Activated T-cell treated with anti-CD3 and anti-CD28 coated beads for 1 hour (primary cell): ENCODE measurements around the gene NPPC.
"Not testable (repeated sequence)": the region's sequence is repeated elsewhere in the genome, so short reads cannot be mapped to it uniquely, and the experiment has no call there.

Experiments
- DNase-seq: peaks from one replicate; pipeline ENCODE4 v3.0.0-alpha.2; 2020; ENCODE audit warnings: low read depth

Gene NPPC

DNA sequence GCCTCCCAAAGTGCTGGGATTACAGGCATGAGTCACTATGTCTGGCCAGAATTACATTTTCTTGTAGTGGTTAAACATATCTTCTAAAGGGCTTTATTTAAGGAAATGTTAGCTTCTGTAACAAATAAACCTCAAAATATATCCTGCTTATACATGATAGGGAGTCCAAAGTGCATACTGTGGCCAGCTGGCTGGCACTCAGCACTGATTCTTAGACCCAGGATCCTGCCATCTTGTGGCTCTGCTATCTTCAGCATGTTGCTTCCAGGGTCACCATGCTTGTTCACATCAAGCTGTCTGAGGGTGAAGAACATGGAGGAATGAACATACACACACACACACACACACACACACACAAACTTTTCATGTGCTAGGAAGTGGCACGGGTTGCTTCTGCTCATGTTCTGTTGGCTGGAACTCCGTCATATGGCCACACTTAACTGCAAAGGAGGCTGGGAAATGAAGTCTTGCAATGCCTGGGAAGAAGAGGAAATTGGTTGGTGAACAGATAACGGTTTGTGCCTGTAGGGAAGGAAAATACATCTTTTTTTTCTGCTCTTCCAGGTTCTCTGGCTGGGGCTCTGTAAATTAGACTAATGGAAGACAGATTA is 40.0 kb downstream of the NPPC start:
- no peak for DNase-seq

DNA sequence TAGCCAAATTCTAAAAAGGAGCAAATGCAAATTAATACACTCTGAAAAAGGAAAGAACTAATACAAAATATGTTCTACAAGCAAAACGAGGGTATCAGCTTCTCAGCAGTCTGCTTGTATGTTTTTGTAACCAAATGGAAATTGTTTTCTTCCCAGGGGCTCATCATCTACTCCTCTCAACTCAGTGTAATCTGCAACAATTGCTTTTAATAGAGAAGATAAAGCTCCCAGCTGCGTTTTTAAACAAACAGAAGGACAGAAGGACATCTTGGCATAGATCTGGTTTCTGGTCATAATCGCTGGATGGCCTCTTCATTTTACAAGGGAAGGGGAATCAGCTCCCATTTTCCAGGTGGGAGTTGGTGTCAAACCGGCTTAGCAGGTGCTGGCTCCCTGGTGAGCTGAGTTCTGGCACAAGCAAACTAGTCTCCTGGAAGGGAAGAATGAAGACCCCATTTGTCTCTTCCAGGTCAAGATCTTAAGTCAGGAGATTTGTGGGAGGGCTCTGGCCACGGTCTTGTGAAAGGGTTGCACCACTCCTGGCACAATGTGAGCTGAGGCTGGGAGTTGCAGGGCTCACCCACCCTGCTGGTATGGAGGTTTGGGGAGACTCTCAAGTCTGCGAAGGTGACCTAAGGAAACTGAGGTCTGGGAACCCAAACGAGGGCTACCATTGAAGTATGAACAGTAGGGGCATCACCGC is 41.6 kb downstream of the NPPC start:
- DNase-seq = no peak

DNA sequence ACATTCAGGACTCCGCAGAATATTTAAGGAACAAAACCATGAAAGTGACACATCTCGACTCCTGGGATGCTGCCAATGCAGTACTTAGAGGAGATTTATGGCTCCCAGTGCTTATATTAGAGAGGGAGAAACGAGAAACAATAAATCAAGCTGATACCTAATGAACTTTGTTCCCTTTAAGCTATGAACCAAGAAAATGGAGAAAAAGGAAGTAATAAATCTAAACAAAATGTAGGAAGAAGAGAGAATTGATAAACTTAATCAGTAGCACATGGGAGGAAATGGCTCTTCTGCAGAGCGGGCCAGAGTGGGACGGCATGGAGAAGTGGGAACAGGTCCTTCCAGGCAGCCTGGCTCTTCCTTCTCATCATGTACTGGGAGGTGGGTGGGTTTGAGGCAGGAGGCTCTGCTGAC is 42.7 kb downstream of the NPPC start:
- no peak for DNase-seq

DNA sequence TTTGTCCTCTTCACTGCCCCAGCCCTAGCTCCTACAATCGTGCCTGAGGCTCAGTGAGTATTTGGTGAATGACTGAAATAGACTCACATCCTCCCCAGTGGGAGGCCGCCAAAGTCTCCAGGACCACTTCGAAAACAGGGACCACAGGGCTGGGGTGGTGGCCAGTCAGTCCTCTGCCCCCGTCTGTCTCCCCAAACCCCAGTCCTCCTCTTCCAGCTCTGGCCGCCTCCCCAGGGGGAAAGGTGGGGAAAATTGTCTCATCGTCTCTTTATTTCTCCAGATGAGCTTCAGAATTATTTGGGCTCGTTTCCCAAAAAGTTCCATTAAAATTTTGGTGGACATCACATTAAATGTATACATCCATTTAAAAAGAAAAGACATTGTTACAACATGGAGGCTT is 43.5 kb downstream of the NPPC start:
- no peak for DNase-seq

DNA sequence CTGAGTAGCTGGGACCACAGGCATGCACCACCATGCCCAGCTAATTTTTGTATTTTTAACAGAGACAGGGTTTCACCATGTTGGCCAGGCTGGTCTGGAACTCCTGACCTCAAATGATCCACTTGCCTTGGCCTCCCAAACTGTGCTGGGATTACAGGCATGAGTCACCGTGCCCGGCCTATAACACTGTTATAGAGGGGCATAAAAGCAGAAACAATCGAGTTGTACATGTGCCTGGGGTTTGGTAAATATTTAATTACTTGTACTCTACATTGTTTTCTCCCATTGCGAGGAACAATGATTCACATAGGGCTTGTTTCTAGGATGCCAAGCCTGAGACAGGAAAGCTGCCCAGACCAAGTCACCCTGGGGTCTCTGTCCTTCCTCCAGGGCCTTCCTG is 45.8 kb downstream of the NPPC start:
- not testable (repeated sequence) for DNase-seq

DNA sequence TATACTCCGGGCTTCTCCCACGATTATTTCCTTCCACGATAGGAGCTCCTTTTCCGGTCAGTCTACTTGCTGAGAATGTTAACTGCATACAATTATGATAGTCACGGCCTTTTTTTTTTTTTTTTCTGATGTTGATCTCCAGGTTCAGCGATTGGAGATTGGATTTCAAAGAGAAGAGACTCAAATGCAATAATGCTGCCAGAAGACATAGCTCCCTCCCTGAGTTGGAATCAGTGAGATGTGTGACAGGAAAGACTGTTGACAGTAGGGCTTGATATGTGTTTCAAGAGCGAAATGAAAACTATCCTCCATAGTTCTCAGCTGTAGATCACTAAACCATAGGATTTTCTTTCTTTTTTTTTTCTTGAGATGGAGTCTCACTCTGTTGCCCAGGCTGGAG is 47.0 kb downstream of the NPPC start:
- DNase-seq = no peak

DNA sequence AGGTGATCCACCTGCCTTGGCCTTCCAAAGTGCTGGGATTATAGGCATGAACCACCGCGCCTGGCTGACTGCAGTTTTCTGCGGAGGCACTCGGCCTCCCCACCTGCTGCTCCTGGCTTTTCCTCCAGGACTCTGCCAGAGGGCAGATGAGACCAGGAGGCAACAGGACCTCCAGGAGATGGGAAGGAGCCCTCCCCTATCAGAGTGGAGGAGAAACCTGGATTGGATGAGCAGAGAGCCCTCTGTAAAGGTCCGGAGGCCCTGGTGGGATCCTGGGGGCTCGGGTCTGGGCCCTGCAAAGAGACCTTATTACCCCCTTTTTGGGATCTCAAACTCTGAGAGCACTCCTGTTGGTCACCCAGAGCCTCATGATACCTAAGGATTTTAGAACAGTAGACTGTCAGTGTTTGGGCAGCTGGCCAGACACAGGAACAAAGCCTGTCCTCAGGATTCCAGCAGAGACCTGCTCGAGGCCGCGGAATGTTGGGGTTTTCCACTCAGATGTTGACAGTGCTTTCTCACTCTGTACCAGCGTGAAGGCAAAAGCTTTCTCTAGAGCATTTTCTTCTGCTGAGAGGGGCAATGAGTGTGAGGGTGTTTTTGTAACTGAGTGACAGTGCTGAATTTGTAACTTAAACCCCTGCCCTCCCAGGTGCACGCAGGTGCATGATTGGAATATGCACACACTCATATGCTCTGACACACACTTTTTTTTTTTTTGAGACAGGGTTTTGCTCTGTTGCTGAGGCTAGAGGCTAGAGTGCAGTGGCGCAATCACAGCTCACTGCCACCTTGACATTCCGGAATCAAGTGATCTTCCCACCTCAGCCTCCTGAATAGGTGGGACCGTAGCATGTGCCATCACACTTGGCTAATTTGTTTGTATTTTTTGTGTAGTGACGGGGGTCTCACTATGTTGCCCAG is 48.4 kb downstream of the NPPC start:
- no peak for DNase-seq

DNA sequence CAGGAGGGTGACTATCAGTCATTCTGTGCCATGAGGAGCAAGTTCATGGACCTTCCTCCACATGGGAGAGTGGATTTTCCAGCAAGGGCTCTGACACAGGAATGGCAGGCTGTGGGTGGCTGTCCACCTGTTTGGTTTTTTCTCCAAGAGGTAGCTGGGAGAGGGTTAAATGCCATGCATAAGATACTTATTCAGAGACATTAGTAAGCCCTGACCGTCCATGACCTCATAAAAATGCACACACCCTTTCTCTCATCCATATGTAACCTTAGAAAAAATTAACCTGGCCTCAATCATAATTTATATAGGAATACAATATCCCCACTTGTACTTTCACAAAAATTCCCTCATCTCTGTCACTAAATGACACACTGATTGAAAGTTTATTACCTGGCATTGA is 51.3 kb downstream of the NPPC start:
- DNase-seq = no peak
